ENCODE measurements around the gene GOSR1.

- no peak for TF ChIP-seq POLR2AphosphoS5 (IDR thresholded peaks at IDR 0.05)
- TF ChIP-seq, protein P1, sequence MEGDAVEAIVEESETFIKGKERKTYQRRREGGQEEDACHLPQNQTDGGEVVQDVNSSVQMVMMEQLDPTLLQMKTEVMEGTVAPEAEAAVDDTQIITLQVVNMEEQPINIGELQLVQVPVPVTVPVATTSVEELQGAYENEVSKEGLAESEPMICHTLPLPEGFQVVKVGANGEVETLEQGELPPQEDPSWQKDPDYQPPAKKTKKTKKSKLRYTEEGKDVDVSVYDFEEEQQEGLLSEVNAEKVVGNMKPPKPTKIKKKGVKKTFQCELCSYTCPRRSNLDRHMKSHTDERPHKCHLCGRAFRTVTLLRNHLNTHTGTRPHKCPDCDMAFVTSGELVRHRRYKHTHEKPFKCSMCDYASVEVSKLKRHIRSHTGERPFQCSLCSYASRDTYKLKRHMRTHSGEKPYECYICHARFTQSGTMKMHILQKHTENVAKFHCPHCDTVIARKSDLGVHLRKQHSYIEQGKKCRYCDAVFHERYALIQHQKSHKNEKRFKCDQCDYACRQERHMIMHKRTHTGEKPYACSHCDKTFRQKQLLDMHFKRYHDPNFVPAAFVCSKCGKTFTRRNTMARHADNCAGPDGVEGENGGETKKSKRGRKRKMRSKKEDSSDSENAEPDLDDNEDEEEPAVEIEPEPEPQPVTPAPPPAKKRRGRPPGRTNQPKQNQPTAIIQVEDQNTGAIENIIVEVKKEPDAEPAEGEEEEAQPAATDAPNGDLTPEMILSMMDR (IDR thresholded peaks at IDR 0.05): no peak
These were observed 88.1 kb downstream of the GOSR1 start for GRCh38 chr17:30565073-30565935.

Measured in prostate gland (tissue), 2 donors.